SHP77 treated with DMSO at 0.1 percent for 48 hours (cell line): ENCODE measurements around the gene SGSM1.
A peak's percentile ranks its signal among the peaks of the same experiment; 100 is the strongest.

Source experiments
- DNase-seq: peaks from one replicate; lab custom pipeline; 2025; lab: John Stamatoyannopoulos, UW

The SGSM1 gene

DNA sequence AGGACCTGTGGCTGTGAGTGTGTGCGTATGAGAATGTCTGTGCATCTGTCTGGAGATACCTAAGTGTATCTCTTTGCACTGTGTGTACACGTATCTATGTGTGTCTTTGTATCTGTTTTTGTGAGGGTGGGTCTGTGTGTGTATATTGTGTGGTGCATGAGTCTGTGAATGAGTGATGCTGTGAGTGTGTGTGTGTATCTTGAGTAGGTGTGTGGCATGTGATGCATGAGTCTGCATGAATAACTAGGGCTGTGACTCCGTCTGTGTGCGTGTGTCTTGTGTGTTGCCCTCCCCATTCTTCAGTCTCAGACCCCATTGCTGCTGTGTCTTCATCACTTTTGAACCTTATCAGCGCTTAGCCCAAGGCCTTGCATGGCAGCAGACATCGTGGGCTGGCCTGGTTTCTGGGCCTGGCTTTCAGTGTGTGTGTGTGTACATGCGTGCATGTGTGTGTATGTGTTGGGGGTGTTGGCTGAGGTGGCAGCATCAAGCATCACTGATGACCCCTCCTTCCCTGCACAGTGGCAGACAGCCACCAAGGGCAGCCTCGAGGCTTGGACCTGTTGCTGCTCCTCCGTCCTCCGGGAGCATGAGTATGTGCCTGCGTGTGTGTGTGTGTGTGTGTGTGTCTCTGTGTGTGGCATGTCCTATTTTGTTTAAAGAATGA lies 1.4 kb downstream of the SGSM1 start:
- DNase-seq = no peak

DNA sequence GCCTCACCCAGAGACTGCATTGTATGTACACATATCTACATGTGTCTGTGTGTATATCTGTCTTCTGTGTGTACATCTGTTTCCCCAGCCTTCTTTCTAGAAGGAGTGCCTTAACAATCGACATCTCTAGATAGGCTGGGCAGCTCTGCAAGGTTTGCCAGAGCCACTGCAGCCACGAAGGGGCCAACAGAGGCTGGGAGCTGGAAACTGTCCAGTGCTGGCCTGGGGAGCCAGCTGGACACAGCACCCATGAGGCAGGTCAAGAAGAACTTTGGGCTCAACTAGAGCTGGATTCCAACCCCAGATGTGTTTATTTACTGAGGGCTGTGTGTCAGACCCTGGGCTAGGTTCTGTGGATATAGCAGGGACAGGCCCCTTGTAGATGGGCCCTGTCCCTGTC lies 3.3 kb downstream of the SGSM1 start:
- no peak for DNase-seq

DNA sequence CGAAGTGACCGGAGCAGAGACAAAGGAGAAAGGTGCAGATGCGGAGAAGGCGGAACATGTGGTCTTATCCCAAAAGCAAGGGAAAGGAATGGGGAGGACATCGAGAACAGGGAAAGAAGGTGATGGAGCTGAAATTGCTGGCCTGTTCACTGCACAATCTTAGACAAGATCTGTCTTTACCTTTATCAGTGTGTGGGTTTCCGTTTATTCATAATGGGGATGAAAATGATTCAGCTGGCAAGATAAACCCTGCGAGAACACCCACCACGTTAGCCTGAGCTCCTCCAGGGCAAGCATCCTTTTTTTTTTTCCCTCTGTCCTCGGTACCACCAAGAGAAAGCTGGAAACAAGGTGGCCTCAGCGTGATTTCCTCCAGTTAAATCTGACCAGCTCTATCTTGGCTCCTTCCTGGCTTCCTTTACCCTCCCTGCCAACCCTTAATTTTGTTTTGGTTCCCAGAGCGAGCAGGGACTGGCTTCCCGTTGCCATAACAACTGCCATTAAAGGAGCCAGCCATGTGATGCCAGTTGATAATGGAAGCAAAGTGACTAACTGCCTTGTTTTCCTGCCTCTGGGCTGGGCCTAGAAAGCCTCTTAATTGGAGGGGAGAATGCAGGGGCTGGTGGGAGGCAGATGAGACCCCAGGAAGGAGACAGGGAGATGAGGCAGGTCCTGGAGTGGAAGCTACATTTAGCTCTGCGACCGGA lies 4.2 kb downstream of the SGSM1 start:
- DNase-seq = no peak

DNA sequence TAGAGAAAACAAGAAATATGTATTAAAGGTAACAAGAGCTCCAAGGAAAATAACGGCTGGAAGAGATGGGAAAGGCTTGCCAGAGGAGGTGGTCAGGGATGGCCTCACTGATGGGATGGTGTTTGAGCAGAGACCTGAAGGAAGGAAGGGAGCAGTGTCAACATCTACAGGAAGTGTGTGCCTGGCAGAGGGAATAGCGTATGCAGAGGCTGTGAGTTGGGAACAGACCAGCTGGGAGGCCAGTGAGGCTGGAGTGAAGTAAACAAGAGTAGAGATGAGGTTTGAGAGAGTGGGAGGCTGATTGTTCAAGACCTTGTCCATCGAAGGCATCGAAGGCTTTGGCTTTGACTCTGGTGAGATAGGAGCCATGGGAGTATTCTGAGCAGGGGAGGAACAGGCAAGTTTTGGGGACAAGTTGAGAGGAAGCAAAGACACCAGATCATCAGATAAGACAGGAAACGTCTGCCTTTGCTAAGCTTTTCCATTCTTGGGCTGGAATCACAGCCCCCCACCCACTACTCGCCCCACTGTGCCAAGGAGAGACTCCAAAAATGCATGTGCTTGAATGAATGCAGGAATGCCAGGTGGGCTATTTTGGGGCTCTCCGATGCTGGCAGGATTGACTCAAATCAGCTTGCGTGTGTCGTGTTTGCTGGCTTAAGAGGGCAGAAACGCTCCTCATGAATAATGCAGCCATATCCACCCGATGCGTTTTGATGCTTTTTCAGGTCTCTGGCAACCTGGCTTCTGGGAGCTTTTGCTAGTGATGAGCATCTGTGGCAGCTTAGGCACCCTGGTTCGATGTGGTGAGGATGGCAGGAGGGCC lies 7.2 kb downstream of the SGSM1 start:
- no peak for DNase-seq

DNA sequence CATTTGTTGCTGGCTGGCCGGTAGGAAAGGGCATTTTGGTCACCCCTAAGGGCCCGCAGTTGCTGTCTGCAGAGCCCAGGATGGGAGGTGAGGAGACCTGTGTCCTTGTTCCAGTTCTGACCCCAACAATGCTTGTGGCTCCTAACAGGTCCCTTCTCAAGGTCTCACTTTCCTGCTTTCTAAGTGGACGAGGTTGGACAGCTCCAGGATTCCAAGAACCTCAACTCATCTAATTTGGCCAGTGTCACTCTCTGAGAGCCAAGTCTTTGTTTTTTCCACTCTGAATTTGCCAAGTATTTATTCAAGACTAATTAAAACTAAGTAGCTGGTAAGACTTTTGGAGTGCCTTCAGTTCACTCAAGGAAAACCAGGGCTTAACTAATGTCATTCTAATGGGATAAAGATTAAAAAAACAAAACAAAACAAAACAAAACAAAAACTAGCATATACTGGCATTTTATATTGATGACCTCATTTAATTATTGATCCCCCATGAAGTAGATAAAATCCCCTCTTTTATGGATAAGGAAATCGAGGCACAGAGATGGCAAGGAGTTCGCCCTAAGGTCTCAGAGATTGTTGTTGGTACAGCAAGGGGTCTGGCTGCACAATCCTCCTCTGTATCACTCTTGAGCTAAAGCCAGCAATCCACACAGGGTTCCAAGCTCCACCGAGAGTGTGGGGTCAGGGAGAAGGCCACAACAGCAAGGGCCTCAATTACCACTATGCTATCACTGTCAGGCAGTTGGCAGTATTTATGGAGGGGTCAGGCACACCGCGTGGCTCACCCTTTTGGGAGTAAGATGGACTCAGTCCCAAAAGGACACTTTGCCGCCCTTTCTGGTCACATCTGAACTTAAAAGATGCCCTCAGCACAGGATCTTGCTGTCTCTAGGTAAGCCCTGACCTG lies 8.1 kb downstream of the SGSM1 start:
- DNase-seq = no peak

DNA sequence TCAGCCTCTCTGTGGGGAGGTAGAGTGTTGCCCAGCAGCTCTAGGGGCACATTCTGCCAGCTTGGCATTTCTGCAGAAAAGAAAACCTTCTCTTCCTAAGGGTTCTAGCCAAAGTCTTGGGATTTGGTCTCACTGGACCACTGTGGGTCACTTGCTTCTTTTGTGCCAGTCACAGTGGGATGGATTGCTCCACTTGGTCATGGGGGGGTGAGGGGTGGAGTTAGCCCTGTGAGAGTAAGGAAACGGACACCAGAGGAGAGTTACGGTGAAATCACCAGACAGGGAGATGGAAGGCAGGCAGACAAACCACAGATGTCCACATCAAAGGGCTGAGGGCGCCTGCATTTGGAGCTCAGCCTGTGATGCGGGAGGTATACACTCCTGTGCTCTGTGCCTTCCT lies 10.8 kb downstream of the SGSM1 start:
- no peak for DNase-seq

DNA sequence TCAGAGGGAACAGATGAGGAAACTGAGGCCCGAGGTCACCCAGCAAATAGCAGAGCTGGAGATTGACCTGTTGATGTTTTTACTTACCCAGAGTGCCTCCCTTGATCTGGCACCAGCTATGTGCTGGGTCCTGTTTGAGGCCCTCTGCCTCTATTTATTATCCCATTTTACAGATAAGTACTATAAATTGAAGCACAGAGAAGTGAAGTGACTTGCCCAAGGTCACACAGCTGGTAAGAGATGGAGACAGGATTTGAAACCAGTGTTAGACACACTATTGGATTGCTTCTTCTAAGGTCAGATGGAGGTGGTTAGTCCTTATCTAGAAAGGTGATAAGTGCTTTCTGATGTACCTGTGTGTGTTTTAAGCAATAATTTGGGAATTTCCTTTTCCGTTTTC lies 13.5 kb downstream of the SGSM1 start:
- no peak for DNase-seq

DNA sequence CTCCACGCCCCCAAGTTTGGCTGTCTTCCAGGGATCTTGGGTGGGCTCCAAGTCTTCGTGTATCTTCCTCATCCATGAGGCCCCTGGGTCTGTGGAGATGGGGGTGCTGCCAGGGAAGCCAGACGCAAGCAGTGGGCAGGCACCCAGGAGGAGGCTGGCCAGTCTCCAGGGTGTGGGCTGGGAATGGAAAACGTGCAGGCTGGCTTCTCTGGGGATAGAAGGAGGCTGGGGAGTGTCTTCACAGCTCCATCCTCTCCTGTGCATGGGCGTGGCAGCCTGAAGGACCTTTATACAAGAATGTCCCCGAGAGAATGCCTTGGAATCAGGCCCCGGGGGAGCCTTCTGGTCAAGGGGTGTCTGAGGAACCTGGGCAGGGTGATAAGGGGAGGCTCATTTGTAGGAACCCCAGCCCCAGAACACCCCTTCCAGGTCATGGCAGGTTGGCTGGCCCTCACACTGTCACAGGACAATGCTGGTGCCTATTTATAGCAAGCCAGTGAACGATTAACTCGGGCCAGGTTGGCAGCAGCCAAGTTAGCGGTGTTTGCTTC lies 14.0 kb downstream of the SGSM1 start:
- no peak for DNase-seq

DNA sequence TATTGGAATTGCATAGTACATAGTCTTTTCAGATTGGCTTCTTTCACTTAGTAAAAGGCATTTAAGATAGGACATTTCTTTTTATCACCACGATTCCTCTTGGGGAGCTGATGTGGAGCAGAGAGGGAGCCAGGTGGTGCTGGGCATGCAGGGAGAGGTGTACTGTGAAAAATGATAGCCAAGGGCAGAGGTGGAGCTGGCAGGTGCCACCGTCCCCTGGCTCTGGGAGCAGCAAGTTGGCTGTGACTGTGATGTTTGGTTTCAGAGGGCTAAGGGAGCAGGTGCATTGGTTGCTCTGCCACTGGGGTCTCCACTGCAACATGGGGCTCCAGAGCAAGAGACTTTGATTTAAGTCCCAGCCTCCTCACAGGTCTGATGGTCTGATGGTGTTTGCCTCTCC lies 16.5 kb downstream of the SGSM1 start:
- peak; percentile 58 for DNase-seq

DNA sequence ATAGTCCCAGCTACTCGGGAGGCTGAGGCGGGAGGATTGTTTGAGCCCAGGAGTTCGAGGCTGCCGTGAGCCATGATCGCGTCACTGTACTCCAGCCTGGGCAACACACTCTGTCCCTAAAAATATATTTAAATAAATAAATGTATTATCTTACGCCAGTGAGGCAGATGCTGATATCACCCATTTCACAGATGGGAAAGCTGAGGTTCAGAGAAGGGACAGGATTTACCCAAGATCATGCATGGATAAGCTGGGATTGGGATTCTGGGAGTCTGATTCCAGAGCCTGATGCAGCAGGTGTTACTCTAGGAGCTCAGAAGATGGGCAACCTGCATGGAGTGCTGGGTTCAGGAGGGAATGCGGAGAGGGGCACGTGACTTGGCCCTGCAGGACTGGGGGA lies 17.8 kb downstream of the SGSM1 start:
- DNase-seq = no peak

DNA sequence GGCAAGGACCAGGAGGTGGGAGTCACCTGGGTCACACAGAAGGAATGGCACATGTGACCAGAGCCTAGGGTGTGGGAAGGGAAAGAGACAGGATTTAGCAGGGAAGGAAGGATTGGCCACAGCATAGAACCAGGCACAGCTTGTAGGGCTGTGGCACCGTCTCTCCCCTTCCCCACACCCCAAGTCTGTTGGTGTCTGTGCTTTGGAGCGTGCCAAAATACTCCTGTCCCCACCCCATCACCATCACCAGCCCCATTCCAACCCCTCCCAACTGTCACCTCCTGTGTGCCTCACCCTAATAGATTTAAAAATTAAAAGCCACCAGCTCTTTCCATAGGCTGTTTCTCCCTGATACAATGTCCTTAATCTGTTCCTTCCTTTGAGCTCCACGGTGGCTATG lies 18.2 kb downstream of the SGSM1 start:
- no peak for DNase-seq

DNA sequence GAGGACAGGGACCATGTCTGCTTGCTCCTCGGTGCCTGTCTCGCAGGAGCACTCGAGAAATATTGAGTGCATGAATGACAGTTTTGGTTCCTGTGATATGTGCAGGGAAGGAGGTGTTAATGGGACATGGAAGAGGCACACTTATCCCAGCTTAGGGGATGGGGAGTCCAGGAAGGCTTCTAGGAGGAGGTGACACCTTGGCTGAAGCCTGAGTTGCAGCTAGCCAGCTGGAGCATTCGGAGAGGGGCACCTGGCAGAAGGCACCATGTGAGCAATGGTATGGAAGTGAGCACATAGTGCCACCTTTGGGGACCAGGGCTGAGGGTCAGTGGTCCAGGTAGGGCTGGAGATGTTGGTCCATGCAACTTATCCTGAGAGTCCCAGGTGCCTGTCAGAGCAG lies 18.9 kb downstream of the SGSM1 start:
- no peak for DNase-seq

DNA sequence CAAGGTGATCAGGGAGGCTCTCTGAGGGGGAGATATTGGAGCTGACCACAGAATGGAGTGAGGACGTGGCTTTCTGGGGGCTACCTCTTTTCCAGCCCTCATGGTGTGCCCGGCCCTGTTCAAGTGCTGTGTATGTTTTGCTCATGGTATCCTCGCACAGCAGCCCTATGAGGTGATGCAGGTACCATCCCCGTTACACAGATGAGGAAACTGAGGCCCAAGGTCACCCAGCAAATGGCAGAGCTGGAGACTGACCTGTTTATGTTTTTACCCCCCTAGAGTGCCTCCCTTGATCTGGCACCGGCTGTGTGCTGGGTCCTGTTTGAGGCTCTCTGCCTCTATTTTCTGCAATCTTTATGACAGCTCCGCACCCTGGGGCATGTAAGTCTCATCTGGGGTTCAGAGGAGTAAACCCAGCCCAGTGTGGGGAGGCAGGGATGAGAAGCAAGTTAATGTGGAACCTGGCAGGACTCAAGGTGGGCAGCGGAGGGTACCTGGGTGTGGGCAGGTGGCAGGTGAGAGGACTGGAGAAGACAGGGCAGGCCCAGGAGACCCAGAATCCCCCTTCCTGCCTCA lies 20.8 kb downstream of the SGSM1 start:
- no peak for DNase-seq

DNA sequence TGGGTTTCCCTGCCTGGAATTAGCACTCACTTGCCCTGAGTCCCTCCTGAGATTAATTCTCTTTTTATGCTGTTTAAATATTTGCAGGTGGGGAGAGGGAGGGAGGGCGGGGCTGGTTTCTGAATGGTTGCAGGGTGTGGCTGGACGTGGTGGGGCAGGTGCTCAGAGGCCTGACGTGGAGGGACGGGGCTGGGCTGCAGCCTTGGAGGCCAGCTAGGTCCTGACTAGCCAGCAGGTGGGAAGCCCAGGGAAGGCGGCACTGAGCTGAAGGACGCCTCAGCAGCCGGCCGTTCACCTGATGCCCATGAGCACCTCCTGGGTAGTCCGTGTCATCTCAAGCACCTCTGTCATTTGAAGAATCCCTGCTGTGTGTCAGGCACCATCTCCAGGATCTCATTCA lies 21.3 kb downstream of the SGSM1 start:
- peak; percentile 65 for DNase-seq

DNA sequence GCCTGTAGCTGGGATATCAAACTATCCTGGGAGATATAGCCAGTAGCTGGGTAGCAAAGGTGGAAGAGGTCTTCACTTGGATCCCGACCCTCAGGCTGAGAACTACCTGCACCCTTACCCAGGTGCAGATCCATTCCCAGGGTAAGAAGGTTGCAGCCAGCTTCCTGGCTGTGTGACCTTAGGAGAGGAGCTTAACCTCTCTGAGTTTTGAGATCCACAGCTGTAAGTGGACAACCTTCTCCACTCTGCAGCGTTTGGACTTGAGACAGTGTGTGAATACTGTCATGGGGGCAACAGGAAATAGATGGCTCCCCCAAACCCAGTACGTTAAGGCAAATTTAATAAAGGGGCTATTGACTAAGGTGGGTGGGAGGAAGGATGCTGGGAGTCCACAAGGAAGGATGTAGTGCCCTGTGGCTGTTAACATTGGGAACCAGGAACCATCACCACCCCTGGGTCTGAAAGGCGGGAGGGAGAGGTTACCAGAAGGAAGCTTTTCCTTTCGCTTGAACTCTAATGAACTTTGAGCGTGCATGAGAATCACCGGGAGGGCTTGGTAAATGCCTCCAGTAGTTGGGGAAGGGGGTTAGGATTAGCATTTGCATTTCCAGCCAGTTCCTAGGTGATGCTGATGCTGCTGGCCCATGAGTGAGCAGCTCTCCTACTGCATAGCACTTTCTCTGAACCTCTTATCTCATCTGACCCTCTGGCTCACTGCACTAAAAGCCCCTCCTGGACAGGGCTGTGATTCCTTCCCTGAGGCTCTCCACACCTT lies 24.4 kb downstream of the SGSM1 start:
- DNase-seq = no peak

DNA sequence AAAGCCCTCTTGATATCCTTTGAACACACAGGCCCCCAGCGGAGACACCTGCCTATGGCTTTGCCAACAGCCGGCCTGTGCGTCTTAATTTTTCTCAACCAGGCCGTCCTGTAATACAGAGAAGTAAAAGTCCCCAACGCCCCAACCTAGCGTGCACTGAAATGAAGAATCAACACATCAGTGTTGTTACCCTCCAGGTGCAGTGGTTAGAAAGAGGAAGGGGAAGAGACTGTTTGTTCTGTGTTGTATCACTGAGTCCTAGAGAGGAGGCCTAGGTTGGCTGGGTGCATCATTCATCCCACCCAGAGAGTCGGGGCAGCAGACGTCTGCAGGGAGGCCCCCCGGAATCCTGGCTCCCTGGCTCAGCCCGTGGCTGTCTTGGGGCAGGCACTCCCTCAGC lies 25.7 kb downstream of the SGSM1 start:
- no peak for DNase-seq

DNA sequence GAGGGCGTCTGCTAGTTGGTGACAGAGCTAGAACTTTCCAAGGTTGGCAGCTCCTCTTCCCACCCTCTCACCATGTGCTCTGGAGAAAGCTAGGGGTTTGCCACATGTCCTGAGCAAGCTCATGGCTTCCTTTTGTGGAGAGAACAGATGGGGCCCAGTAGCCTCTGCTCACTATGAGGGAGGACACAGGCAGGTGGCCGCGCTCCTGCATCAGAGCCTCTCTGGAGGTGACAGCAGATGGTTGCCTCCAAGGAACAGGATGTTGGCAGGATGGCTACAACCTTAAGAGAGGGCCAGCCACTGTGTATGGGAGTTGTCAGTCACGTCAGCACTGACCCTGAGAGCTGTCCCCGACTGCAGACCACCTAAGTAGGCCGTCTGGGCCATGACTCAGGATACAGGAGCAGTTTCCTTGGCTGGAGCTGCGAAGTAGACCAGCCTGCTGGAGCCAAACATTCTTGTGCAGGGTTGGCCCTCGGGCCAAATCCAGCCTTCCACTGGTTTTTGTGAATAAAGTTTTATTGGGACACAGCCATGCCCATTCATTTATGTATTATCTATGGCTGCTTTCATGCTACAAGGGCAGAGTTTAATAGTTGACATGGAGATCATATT lies 28.0 kb downstream of the SGSM1 start:
- DNase-seq = no peak

DNA sequence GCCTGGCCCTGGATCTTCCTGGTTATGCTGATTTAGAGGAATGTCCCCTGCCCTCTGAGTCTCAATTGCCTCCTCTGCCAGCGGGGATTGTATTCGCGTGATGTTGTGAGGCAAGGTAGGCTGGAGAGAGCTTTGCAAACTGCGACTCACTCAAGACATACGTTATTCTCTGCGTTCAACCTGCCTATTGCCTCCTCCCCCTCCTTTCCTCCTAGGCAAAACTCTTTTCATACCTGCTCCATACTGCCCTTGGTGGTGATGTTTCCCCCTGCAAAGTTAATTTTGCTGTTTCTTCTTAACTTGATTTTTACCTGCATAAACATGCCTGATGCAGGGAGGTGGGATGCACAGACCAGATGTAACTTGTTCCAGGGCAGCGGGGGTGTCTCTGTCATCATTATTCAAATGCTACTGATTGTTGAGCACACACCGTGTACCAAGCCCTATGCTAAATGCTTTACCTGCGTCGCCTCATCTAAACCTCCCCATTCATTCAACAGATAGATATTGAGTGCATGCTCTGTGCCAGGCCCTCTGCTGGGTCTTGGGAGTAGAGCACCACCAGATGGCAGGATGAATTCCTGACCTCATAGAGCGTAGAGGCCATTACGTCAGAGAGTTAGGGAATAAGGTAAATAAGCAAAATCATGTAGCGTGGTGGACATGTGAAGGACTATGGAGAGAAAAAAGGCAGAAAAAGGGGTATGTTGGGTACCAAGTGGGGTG lies 29.0 kb downstream of the SGSM1 start:
- peak; percentile 64 for DNase-seq

DNA sequence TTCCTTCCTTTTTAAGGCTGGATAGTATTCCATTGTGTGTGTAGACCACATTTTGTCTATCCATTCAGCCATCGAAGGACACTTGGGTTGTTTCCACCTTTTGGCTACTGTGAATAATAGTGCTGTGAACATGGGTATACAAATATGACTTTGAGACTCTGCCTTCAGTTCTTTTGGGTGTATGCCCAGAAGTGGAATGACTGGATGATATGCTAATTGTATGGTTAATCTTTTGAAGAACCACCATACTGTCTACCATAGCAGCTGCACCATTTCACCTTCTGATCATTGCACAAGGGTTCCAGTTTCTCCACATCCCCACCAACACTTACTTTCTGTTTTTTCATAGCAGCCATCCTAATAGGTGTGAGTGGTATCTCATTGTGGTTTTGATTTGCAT lies 30.3 kb downstream of the SGSM1 start:
- DNase-seq = no peak
